SK-N-SH treated with all-trans-retinoic acid at 6 μM for 48 hours (cell line): ENCODE results near the gene MGME1.

Experiments
- ATAC-seq: fragments of 200-7000 bp; cut with Tn5 transposase; 3 replicates; pipeline ENCODE4 v1.9.1; 2020; ENCODE audit warnings: mild to moderate bottlenecking, moderate library complexity
- ARNTL ChIP-seq: fragments of 450-650 bp; formaldehyde crosslinking; IDR thresholded peaks from 2 replicates; pipeline ENCODE4 v1.5.0; 2020; ENCODE audit warnings: low read depth, mild to moderate bottlenecking, moderate library complexity, borderline replicate concordance
- BACH2 ChIP-seq: fragments of 250-450 bp; sonication (Bioruptor Pico); IDR thresholded peaks from 2 replicates; pipeline ENCODE4 v1.9.0; 2021; ENCODE audit warnings: mild to moderate bottlenecking, borderline replicate concordance
- CREB5 ChIP-seq: fragments of 250-450 bp; sonication (Bioruptor Pico); IDR thresholded peaks from 2 replicates; pipeline ENCODE4 v1.5.1; 2020; ENCODE audit warnings: low read depth, mild to moderate bottlenecking, moderate library complexity
- CSDC2 ChIP-seq: fragments of 250-450 bp; sonication (Bioruptor Pico); IDR thresholded peaks from 2 replicates; pipeline ENCODE4 v1.5.0; 2020; ENCODE audit warnings: mild to moderate bottlenecking, moderate library complexity
- CSRNP3 ChIP-seq: fragments of 250-450 bp; sonication (Bioruptor Pico); IDR thresholded peaks from 2 replicates; pipeline ENCODE4 v1.5.1; 2021; ENCODE audit warnings: mild to moderate bottlenecking, moderate library complexity
- ESRRG ChIP-seq: fragments of 250-450 bp; sonication (Bioruptor Pico); IDR thresholded peaks from 2 replicates; pipeline ENCODE4 v1.6.1; 2021; ENCODE audit warnings: mild to moderate bottlenecking
- GLIS3 ChIP-seq: fragments of 250-450 bp; sonication (Bioruptor Pico); IDR thresholded peaks from 2 replicates; pipeline ENCODE4 v1.5.0; 2020; ENCODE audit warnings: mild to moderate bottlenecking, moderate library complexity
- ISL1 ChIP-seq: fragments of 250-450 bp; sonication (Bioruptor Pico); IDR thresholded peaks from 2 replicates; pipeline ENCODE4 v2.1.2; 2022; ENCODE audit warnings: mild to moderate bottlenecking, moderate library complexity
- OSR1 ChIP-seq: fragments of 250-450 bp; sonication (Bioruptor Pico); IDR thresholded peaks from 2 replicates; pipeline ENCODE4 v1.8.0; 2022; ENCODE audit warnings: moderate library complexity, mild to moderate bottlenecking, inconsistent platforms
- POU6F1 ChIP-seq: fragments of 250-450 bp; sonication (Bioruptor Pico); IDR thresholded peaks from 2 replicates; pipeline ENCODE4 v1.8.0; 2021; ENCODE audit warnings: low read depth, mild to moderate bottlenecking, moderate library complexity, borderline replicate concordance
- PPARA ChIP-seq: fragments of 250-450 bp; sonication (Bioruptor Pico); IDR thresholded peaks from 2 replicates; pipeline ENCODE4 v1.5.0; 2020; ENCODE audit warnings: mild to moderate bottlenecking, borderline replicate concordance
- RARB ChIP-seq: fragments of 250-450 bp; sonication (Bioruptor Pico); IDR thresholded peaks from 2 replicates; pipeline ENCODE4 v1.8.0; 2021; ENCODE audit warnings: mild to moderate bottlenecking, moderate library complexity
- SNAI2 ChIP-seq: fragments of 250-450 bp; sonication (Bioruptor Pico); IDR thresholded peaks from 2 replicates; pipeline ENCODE4 v1.5.0; 2020; ENCODE audit warnings: mild to moderate bottlenecking, moderate library complexity
- TCF4 ChIP-seq: fragments of 250-450 bp; sonication (Bioruptor Pico); IDR thresholded peaks from 2 replicates; pipeline ENCODE4 v1.8.0; 2021; ENCODE audit warnings: mild to moderate bottlenecking, moderate library complexity, borderline replicate concordance
- TOX ChIP-seq: fragments of 250-450 bp; sonication (Bioruptor Pico); IDR thresholded peaks from 2 replicates; pipeline ENCODE4 v1.8.0; 2021; ENCODE audit warnings: mild to moderate bottlenecking, moderate library complexity, borderline replicate concordance
- ZC3H10 ChIP-seq: fragments of 250-450 bp; sonication (Bioruptor Pico); IDR thresholded peaks from 2 replicates; pipeline ENCODE4 v1.5.1; 2021; ENCODE audit warnings: mild to moderate bottlenecking, moderate library complexity
- ZFP3 ChIP-seq: fragments of 250-450 bp; sonication (Bioruptor Pico); IDR thresholded peaks from 2 replicates; pipeline ENCODE4 v1.5.0; 2020; ENCODE audit warnings: mild to moderate bottlenecking, moderate library complexity
- ZFP30 ChIP-seq: fragments of 450-650 bp; formaldehyde crosslinking; IDR thresholded peaks from 2 replicates; pipeline ENCODE4 v1.5.0; 2022; ENCODE audit warnings: mild to moderate bottlenecking, moderate library complexity
- ZNF565 ChIP-seq: fragments of 450-650 bp; formaldehyde crosslinking; conservative IDR thresholded peaks from 2 replicates; pipeline ENCODE4 v1.5.0; 2020; ENCODE audit warnings: low read depth, mild to moderate bottlenecking, moderate library complexity
- ZNF8 ChIP-seq: fragments of 450-650 bp; formaldehyde crosslinking; IDR thresholded peaks from 2 replicates; pipeline ENCODE4 v1.5.0; 2020; ENCODE audit warnings: mild to moderate bottlenecking, moderate library complexity
- TF ChIP-seq, protein P1 (sequence below): fragments of 250-450 bp; sonication (Bioruptor Pico); IDR thresholded peaks from 2 replicates; pipeline ENCODE4 v1.8.0; 2020; ENCODE audit warnings: mild to moderate bottlenecking, moderate library complexity, borderline replicate concordance

MGME1 gene

GRCh38 chr20:18009116-18009515 lies 40.3 kb downstream of the MGME1 start (continued):
- TF ChIP-seq POU6F1 (no peak), CSDC2 (no peak), ARNTL (no peak), ZNF8 (CRISPR knock-in tag) (no peak), OSR1 (CRISPR knock-in tag) (no peak), ESRRG (CRISPR knock-in tag) (no peak), RARB (no peak), TOX (CRISPR knock-in tag) (no peak), ZC3H10 (CRISPR knock-in tag) (no peak), ZFP3 (CRISPR knock-in tag) (no peak), PPARA (CRISPR knock-in tag) (no peak)

- TF ChIP-seq TOX (CRISPR knock-in tag) (no peak), GLIS3 (CRISPR knock-in tag) (no peak), CREB5 (CRISPR knock-in tag) (no peak), POU6F1 (no peak), OSR1 (CRISPR knock-in tag) (no peak), CSRNP3 (CRISPR knock-in tag) (no peak), ZNF8 (CRISPR knock-in tag) (no peak), CSDC2 (no peak), ZC3H10 (CRISPR knock-in tag) (no peak), ISL1 (CRISPR knock-in tag) (no peak), BACH2 (CRISPR knock-in tag) (no peak), ZFP30 (no peak), ZNF565 (CRISPR knock-in tag) (no peak), RARB (no peak), TCF4 (CRISPR knock-in tag) (no peak), PPARA (CRISPR knock-in tag) (no peak), SNAI2 (CRISPR knock-in tag) (no peak), ESRRG (CRISPR knock-in tag) (no peak)
- TF ChIP-seq, protein P1, sequence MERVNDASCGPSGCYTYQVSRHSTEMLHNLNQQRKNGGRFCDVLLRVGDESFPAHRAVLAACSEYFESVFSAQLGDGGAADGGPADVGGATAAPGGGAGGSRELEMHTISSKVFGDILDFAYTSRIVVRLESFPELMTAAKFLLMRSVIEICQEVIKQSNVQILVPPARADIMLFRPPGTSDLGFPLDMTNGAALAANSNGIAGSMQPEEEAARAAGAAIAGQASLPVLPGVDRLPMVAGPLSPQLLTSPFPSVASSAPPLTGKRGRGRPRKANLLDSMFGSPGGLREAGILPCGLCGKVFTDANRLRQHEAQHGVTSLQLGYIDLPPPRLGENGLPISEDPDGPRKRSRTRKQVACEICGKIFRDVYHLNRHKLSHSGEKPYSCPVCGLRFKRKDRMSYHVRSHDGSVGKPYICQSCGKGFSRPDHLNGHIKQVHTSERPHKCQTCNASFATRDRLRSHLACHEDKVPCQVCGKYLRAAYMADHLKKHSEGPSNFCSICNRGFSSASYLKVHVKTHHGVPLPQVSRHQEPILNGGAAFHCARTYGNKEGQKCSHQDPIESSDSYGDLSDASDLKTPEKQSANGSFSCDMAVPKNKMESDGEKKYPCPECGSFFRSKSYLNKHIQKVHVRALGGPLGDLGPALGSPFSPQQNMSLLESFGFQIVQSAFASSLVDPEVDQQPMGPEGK (CRISPR knock-in tag), result no peak
- TF ChIP-seq, all 23 proteins: peak for 0
Observed at GRCh38 chr20:18011482-18011881, 42.7 kb downstream of the MGME1 start.

GRCh38 chr20:18011951-18012645 lies 43.3 kb downstream of the MGME1 start:
- no peak for ATAC-seq
- TF ChIP-seq SNAI2 (CRISPR knock-in tag) (no peak), ZNF8 (CRISPR knock-in tag) (no peak), RARB (no peak), CREB5 (CRISPR knock-in tag) (no peak), TOX (CRISPR knock-in tag) (no peak), ZFP3 (CRISPR knock-in tag) (no peak), ARNTL (no peak), TCF4 (CRISPR knock-in tag) (no peak), POU6F1 (no peak), PPARA (CRISPR knock-in tag) (no peak), ZFP30 (no peak), BACH2 (CRISPR knock-in tag) (no peak)
- TF ChIP-seq, all 23 proteins: peak for 0

More at GRCh38 chr20:18011482-18011881, 42.7 kb downstream of the MGME1 start:
- no peak for ATAC-seq
